HG03108 (cell line): ENCODE data around the gene PRKCE.
A peak's percentile ranks its signal among the peaks of the same experiment; 100 is the strongest.

Experiments
- ATAC-seq: cut with Tn5 transposase; IDR thresholded peaks from one replicate; pipeline ENCODE4 v1.9.1; 2021; ENCODE audit warnings: moderate library complexity; ENCODE audit not compliant: unreplicated experiment

Gene PRKCE

GRCh38 chr2:45631319-45631718, 20.2 kb upstream of the PRKCE start:
- ATAC-seq, result no peak

GRCh38 chr2:45631955-45632354, 19.5 kb upstream of the PRKCE start:
- no peak for ATAC-seq

- ATAC-seq, result no peak
These were observed 17.3 kb upstream of the PRKCE start for GRCh38 chr2:45634223-45634622.

- no peak for ATAC-seq
These were observed 15.5 kb upstream of the PRKCE start for GRCh38 chr2:45636008-45636407.

- peak; percentile 79 for ATAC-seq
These were observed 14.0 kb upstream of the PRKCE start for GRCh38 chr2:45637440-45637839.

- ATAC-seq, result no peak
These were observed 10.9 kb upstream of the PRKCE start for GRCh38 chr2:45640576-45640975.

- ATAC-seq, result no peak
These were observed 8.4 kb upstream of the PRKCE start for GRCh38 chr2:45643095-45643494.

- ATAC-seq, result no peak
These were observed 7.6 kb upstream of the PRKCE start for GRCh38 chr2:45643543-45644542.

GRCh38 chr2:45646289-45646688, 5.2 kb upstream of the PRKCE start:
- no peak for ATAC-seq

GRCh38 chr2:45647356-45647755, 4.1 kb upstream of the PRKCE start:
- no peak for ATAC-seq

GRCh38 chr2:45647986-45648520, 3.4 kb upstream of the PRKCE start:
- ATAC-seq, result no peak

GRCh38 chr2:45648636-45649035, 2.8 kb upstream of the PRKCE start:
- ATAC-seq, result no peak

- no peak for ATAC-seq
These were observed 2.0 kb upstream of the PRKCE start for GRCh38 chr2:45649462-45649857.

GRCh38 chr2:45649858-45650811, 1.3 kb upstream of the PRKCE start:
- peak; percentile 25 for ATAC-seq

GRCh38 chr2:45650851-45651414, 542 bp upstream of the PRKCE start:
- peak; percentile 65 for ATAC-seq

GRCh38 chr2:45652090-45653031, 886 bp downstream of the PRKCE start:
- no peak for ATAC-seq

- ATAC-seq, result no peak
These were observed 1.8 kb downstream of the PRKCE start for GRCh38 chr2:45653122-45653913.

GRCh38 chr2:45654250-45654649, 2.8 kb downstream of the PRKCE start:
- no peak for ATAC-seq

GRCh38 chr2:45661828-45662227, 10.4 kb downstream of the PRKCE start:
- ATAC-seq, result no peak
